NCI-H1417 (cell line): ENCODE data around the gene ABCC10.
A peak's percentile ranks its signal among the peaks of the same experiment; 100 is the strongest.
"Not testable (repeated sequence)": the region's sequence is repeated elsewhere in the genome, so short reads cannot be mapped to it uniquely, and the experiment has no call there.

Experiments used
- DNase-seq, 3 experiments: peaks; one replicate each; lab custom pipeline; 2025; lab: John Stamatoyannopoulos, UW

The ABCC10 gene

DNA sequence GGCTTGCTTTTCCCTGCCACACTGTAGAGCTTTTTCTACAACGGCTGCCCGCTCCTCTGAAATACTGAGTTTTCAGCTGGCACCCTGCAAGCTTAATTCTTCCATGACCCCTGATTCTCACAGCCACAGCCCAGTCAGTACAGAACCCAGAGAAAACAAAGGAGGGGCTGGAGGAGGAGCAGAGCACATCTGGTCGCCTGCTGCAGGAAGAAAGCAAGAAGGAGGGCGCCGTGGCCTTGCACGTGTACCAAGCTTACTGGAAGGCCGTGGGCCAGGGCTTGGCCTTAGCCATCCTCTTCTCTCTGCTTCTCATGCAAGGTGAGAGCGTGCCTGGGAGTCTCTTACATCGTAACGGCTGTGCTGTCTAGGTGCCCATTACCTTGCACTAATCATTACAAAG, 16.7 kb downstream of the ABCC10 start:
- no peak for DNase-seq

GRCh38 chr6:43444582-43444981, 17.2 kb downstream of the ABCC10 start:
- no peak for DNase-seq

DNA sequence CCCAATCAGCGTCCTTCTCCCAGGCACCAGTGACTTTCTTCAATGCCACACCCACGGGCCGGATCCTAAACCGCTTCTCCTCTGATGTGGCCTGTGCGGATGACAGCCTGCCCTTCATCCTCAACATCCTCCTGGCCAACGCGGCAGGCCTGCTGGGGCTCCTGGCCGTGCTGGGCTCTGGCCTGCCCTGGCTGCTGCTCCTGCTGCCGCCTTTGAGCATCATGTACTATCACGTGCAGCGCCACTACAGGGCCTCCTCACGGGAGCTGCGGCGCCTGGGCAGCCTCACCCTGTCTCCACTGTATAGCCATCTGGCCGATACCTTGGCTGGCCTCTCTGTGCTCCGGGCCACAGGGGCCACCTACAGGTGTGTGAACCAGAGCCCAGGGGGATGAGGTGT, 18.2 kb downstream of the ABCC10 start:
- DNase-seq = no peak

DNA sequence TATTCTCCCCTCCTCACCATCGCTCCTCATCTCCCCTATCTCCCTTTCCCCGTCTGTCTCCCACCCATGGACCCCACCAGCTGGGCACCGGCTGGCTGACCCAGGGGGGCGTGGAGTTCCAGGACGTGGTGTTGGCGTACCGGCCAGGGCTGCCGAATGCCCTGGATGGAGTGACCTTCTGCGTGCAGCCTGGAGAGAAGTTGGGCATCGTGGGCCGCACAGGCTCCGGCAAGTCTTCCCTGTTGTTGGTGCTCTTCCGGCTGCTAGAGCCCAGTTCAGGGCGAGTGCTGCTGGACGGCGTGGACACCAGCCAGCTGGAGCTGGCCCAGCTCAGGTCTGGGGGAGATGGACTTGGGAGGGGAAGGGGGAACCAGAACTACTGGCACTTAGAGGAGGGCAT, 20.3 kb downstream of the ABCC10 start:
- no peak for DNase-seq

- DNase-seq = no peak
Observed at GRCh38 chr6:43448916-43449315, 21.6 kb downstream of the ABCC10 start.

- no peak for DNase-seq
Observed at GRCh38 chr6:43450699-43451131, 23.4 kb downstream of the ABCC10 start.

GRCh38 chr6:43451348-43451747, 24.0 kb downstream of the ABCC10 start:
- no peak for DNase-seq

DNA sequence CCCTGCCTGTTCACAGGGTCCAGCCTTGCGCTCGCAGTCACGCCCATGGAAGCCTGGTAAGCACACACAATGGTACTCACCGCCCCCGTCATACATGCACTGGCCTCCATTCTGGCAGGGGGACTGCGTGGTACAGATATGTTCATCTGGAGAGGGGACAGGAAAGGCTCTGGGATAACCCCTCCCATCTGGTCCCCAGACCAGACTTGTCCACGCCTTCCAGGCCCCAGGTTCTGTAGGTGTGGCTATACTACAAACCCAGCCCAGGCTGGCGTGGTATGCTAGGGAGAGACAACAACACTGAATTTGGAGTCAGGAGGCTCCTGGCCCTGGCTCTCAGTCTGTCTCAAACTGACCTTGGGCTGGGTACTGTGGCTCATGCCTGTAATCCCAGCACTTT, 24.6 kb downstream of the ABCC10 start:
- DNase-seq = no peak

DNA sequence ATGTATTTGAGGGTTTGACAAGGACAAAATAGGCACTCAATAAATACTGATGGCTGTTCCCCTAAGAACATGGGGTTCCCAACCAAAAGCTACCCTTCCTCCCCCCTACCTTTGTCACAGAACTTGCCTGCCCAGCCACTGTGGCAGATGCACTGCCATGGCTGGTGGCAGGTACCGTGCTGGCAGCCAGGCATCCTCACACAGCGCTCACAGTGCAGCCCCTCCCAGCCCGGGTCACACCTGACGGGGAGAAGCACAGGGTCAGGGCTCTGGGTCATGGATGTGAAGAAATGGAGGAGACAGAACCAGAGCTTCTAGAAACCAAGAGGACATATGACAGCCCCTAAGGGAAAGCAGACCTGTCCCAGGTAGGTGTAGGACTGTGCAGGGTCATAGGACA, 25.6 kb downstream of the ABCC10 start:
- DNase-seq = no peak

GRCh38 chr6:43453831-43454230, 26.5 kb downstream of the ABCC10 start:
- DNase-seq = no peak

GRCh38 chr6:43454290-43454695, 27.0 kb downstream of the ABCC10 start:
- DNase-seq = no peak

GRCh38 chr6:43454696-43455530, 27.6 kb downstream of the ABCC10 start:
- DNase-seq = peak; percentile 56 to 70 (median 67)

- DNase-seq = peak; percentile 29 to 56 (median 52)
Observed at GRCh38 chr6:43455531-43456428, 28.4 kb downstream of the ABCC10 start, which contains the start of gene DLK2. DLK2 (minus strand) TSS chr6:43455548; CDS start chr6:43454825, 723 bp downstream.

DNA sequence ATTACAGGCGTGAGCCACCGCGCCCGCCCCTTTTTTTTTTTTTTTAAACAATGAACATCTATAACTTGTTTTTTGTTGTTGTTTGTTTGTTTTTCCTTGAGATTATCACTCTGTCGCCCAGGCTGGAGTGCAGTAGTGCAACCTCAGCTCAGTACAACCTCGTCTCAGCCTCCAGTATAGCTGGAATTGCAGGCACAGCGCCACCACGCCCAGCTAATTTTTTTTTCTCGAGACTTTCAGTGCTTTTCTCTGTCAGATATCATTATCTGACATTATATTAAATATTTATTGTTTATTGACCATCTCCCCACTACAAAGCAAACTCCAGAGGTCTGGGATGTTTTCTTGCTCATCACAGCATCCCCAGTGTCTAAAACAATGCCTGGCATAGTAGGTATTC, 30.3 kb downstream of the ABCC10 start:
- DNase-seq = peak in 1 of 3 experiments; percentile 3

GRCh38 chr6:43458154-43458553, 30.8 kb downstream of the ABCC10 start:
- DNase-seq = not testable (repeated sequence)

GRCh38 chr6:43459535-43459934, 32.2 kb downstream of the ABCC10 start:
- DNase-seq = no peak

GRCh38 chr6:43460032-43460431, 32.7 kb downstream of the ABCC10 start:
- no peak for DNase-seq

GRCh38 chr6:43461936-43462335, 34.6 kb downstream of the ABCC10 start:
- DNase-seq = no peak

DNA sequence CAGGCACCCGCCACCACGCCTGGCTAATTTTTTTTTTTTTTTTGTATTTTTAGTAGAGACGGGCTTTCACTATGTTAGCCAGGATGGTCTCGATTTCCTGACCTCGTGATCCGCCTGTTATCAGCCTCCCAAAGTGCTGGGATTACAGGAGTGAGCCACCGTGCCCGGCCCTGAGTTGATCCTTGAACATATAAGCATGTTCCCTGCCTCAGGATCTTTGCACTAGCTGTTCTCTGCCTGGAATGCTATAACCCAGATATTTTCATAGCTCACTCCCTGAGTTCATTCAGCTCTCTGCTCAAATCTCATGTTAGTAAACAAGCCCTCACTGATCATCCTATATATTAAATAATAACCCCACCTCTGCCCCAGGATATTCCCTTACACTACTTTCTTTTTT, 37.0 kb downstream of the ABCC10 start:
- no peak for DNase-seq

DNA sequence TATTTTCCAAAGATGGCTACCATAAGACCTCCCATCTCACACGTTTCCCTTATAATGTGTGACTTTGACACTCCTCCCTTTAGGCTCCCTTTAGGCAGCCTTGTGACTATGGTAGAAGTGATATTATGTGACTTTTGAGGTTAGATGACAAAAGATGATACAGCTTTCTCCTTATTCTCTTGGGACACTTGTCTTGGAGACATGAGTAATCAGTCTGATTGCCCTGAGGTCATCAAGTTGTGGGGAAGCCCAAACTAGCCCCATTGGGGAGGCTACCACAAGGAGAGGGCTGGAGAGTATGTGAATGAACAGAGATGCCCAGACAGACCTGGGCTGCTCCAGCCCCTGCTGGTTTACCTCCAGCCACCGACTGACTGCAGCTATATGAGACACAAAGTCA, 38.6 kb downstream of the ABCC10 start:
- no peak for DNase-seq

- not testable (repeated sequence) for DNase-seq
Observed at GRCh38 chr6:43467265-43467664, 39.9 kb downstream of the ABCC10 start.

GRCh38 chr6:43467752-43468151, 40.4 kb downstream of the ABCC10 start:
- DNase-seq = no peak

DNA sequence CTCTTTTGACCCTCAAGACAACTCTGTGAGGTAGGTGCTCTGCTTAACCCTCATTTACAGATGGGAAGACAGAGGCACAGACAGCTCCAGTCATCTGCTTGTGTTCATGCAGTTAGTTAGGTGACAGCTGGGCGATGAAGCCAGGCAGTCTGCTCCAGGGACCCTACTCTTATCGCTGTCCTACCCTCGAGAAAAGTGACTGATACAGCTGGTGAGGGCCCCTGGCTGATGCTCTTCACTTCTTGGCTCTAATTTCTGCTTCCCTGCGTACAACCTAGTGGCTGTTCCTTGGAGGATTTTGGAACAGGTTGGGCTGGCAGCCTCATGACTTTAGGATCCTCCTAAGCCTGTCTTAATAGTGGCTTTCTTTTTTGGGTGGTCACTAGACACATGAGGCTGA, 40.9 kb downstream of the ABCC10 start:
- no peak for DNase-seq
